Thoracic aorta (tissue), 2 donors: ENCODE results near the gene TMEM39B. TPM values are rescaled to one million over a fixed set of nuclear protein-coding genes. Genes with fewer than 3 reads are reported as not detected.
A peak's percentile ranks its signal among the peaks of the same experiment; 100 is the strongest.

Source experiments
- ATAC-seq: fragments of 150-250 bp; one replicate; pipeline ENCODE4 v1.8.0; 2017; ENCODE audit warnings: low read depth; ENCODE audit not compliant: insufficient number of reproducible peaks, low FRiP score
- DNase-seq: peaks from one replicate; pipeline ENCODE4 v3.0.0-alpha.2; 2020; ENCODE audit warnings: low spot score
- H3K27ac ChIP-seq, 2 donors: fragments of 200-600 bp; sonication (generic); 1 replicate in 1 of 2; 2 replicates in 1 of 2; pipeline ENCODE4 v1.5.1; 2016; ENCODE audit warnings: mild to moderate bottlenecking in 2 of 2, moderate library complexity in 2 of 2
- H3K27me3 ChIP-seq: fragments of 200-600 bp; sonication (generic); replicated peaks from 2 replicates; pipeline ENCODE4 v1.6.0; 2016; ENCODE audit warnings: mild to moderate bottlenecking; ENCODE audit not compliant: insufficient read depth
- H3K36me3 ChIP-seq: fragments of 200-600 bp; sonication (generic); one replicate; pipeline ENCODE4 v1.5.1; 2016
- H3K4me1 ChIP-seq, 2 donors: fragments of 200-600 bp; sonication (generic); 1 replicate in 1 of 2; 2 replicates in 1 of 2; pipeline versions ENCODE4 v1.5.1 to v1.6.0; 2016; ENCODE audit warnings: low read depth in 2 of 2, mild to moderate bottlenecking in 1 of 2; ENCODE audit not compliant: control insufficient read depth in 1 of 2
- H3K4me3 ChIP-seq: fragments of 200-600 bp; sonication (generic); 2 replicates; pipeline ENCODE4 v1.5.1; 2016; ENCODE audit warnings: mild to moderate bottlenecking
- H3K9me3 ChIP-seq: fragments of 200-600 bp; sonication (generic); 2 replicates; pipeline ENCODE4 v1.5.1; 2016
- total RNA-seq, 2 donors: library from RNA; depleted of rRNA; stranded (reverse); fragments of >200 nt; gene quantifications; one replicate each; pipeline versions ENCODE4 v1.1.0 to v1.2.3, GENCODE V29; 2016
- TF ChIP-seq, protein P1 (sequence below): fragments of 200-600 bp; sonication (generic); IDR thresholded peaks from one replicate; pipeline ENCODE4 v1.5.1; 2019; ENCODE audit warnings: antibody characterized with exemption

TMEM39B gene
- total RNA-seq, 2 donors from 2014 or later, result 5.1 to 5.8 TPM

DNA sequence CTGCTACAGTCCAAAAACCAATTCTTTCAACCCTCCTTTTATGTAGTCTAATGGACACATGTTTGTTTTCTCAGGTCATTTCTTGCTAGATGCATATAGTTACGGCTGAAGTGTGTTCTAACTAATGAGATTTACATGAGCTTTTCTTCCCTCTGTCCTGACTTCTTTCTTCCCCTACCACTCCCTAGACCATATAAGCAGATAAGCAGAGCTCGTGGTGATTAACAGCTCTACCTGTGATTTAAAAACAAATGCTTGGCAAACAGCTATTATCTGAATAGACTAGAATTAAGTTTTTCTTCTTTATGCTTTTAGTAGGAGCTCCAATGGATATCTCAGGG is 40.5 kb upstream of the TMEM39B start:
- peaks cover 9 to 37% of the 10 kb centered on the region in 2 donors for H3K4me1 ChIP-seq
- TF ChIP-seq, protein P1, sequence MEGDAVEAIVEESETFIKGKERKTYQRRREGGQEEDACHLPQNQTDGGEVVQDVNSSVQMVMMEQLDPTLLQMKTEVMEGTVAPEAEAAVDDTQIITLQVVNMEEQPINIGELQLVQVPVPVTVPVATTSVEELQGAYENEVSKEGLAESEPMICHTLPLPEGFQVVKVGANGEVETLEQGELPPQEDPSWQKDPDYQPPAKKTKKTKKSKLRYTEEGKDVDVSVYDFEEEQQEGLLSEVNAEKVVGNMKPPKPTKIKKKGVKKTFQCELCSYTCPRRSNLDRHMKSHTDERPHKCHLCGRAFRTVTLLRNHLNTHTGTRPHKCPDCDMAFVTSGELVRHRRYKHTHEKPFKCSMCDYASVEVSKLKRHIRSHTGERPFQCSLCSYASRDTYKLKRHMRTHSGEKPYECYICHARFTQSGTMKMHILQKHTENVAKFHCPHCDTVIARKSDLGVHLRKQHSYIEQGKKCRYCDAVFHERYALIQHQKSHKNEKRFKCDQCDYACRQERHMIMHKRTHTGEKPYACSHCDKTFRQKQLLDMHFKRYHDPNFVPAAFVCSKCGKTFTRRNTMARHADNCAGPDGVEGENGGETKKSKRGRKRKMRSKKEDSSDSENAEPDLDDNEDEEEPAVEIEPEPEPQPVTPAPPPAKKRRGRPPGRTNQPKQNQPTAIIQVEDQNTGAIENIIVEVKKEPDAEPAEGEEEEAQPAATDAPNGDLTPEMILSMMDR, result no peak
- H3K27ac ChIP-seq, result peak overlapping the region in 1 of 2 donors; percentile 47
- peaks cover 28% of the 10 kb centered on the region for H3K36me3 ChIP-seq
- peak overlapping the region; percentile 19 for H3K4me3 ChIP-seq
- DNase-seq, result no peak
- no peak for ATAC-seq
- H3K9me3 ChIP-seq, result no peaks in the 10 kb centered on the region
- H3K27me3 ChIP-seq, result no peaks in the 10 kb centered on the region

DNA sequence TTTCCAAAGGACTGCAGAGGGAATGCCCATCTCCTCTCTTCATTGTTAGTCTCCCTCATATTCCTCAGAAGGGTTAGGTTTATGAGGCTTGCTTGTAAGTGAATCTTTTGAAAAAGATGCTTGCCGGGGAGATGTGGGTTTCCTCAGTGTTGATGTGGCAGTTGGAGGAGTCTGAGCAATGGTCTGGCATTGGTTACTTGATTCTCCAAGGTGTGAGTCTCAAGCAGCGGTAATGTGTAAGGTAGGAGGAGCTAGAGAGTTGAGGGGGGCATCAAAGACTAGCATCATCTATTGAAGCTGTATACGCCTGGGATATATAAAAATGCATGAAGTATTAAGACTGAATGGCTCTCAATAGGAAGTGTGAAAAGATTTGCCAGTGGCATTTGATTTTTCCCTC is 37.6 kb upstream of the TMEM39B start:
- Histone ChIP-seq H3K4me3 (no peak overlapping the region), H3K27me3 (no peaks in the 10 kb centered on the region), H3K4me1 (peaks cover 9 to 30% of the 10 kb centered on the region in 2 donors), H3K9me3 (no peaks in the 10 kb centered on the region), H3K36me3 (peaks cover 53% of the 10 kb centered on the region), H3K27ac (no peak overlapping the region)
- ATAC-seq (no peak), DNase-seq (no peak)
- TF ChIP-seq, protein P1, result no peak

DNA sequence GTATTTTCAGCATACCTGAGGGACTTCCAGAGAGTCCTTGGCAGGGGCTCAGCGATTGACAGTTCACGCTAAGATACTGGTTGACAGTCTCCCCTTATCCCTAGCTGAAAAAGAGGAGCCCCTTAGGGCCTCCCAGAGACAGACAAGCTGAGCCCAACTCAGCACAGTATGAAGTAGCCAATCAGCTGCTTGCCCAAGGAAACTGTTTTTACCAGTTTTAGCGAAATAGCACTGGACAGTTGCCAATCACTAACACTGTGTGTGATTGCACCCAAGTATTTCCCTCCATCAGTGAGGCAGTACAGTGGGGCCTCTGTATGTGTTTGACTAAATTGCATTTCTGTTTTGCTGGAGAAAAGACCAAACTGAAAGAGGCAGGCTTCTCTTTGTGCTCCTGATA is 32.0 kb upstream of the TMEM39B start:
- no peak for ATAC-seq
- Histone ChIP-seq H3K4me3 (no peak overlapping the region), H3K36me3 (peaks cover 72% of the 10 kb centered on the region), H3K27me3 (no peaks in the 10 kb centered on the region), H3K27ac (no peak overlapping the region), H3K4me1 (no peaks in the 10 kb centered on the region), H3K9me3 (no peaks in the 10 kb centered on the region)
- no peak for DNase-seq
- TF ChIP-seq, protein P1, result no peak

DNA sequence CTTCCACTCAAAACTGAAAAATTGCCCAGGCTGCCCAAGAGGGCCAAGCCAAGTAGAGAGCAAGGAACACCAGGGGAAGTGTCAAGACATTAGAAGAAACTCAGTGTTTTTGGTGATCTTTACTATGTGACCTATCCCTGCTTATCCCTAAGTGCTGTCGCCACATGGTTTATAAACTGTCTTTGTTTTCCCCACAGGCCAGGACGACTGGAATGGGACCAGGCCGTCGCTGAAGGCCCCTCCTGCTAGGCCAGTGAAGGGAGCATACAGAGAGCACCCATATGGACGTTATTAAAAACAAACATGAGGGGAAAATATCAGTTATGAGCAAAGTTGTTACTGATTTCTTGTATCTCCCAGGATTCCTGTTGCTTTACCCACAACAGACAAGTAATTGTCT is 30.4 kb upstream of the TMEM39B start:
- no peak for DNase-seq

DNA sequence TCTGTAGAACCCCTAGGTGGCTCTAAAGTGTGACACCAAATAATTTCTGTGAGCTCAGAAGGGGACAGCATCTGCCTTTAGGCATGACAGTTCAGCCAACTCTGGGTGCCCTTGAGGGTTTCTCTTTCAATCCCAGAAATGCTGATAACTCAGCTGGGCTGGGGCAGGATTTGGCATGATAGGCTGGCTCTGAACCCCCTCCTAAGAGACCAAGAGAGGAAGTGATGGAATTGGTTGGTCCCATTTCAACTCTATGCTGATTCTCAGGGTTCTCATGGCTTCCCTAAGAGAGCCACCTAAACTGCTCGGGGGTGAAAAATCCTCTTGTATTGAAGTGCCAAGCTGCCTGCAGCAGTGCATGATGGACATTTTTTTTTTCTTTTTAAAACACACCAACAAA is 28.5 kb upstream of the TMEM39B start:
- DNase-seq (no peak), ATAC-seq (no peak)
- H3K27ac ChIP-seq, result no peak overlapping the region
- H3K27me3 ChIP-seq, result no peaks in the 10 kb centered on the region
- H3K9me3 ChIP-seq, result no peaks in the 10 kb centered on the region
- H3K36me3 ChIP-seq, result peaks cover 69% of the 10 kb centered on the region
- no peaks in the 10 kb centered on the region for H3K4me1 ChIP-seq
- TF ChIP-seq, protein P1, result no peak
- no peak overlapping the region for H3K4me3 ChIP-seq

More for the DNA sequence above, 30.4 kb upstream of the TMEM39B start:
- Histone ChIP-seq H3K9me3 (no peaks in the 10 kb centered on the region), H3K36me3 (peaks cover 72% of the 10 kb centered on the region), H3K4me1 (no peaks in the 10 kb centered on the region), H3K27ac (no peak overlapping the region), H3K27me3 (no peaks in the 10 kb centered on the region), H3K4me3 (no peak overlapping the region)
- TF ChIP-seq, protein P1, result no peak
- no peak for ATAC-seq
